ENCODE results near the gene NCOA7.

DNA sequence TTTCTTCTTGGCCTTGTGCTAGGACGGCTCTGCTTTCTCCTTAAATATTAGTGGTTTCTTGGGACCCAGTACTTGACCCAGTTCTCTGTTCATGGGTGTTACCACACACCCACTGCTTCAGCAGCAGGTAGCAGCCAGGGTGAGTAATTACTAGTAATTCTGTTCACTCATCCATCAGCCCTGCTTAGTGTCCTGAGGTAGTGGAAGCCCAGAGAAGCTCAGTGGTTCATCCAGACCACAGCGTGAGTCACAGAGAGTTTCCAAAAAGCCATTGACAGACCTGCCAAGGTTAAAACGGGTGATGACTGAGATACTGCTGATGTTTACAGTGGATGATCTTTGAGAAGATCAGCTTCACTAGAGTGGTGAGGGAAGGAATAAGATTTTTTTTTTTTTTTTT is 114.1 kb downstream of the NCOA7 start:
- TF ChIP-seq, protein P1, sequence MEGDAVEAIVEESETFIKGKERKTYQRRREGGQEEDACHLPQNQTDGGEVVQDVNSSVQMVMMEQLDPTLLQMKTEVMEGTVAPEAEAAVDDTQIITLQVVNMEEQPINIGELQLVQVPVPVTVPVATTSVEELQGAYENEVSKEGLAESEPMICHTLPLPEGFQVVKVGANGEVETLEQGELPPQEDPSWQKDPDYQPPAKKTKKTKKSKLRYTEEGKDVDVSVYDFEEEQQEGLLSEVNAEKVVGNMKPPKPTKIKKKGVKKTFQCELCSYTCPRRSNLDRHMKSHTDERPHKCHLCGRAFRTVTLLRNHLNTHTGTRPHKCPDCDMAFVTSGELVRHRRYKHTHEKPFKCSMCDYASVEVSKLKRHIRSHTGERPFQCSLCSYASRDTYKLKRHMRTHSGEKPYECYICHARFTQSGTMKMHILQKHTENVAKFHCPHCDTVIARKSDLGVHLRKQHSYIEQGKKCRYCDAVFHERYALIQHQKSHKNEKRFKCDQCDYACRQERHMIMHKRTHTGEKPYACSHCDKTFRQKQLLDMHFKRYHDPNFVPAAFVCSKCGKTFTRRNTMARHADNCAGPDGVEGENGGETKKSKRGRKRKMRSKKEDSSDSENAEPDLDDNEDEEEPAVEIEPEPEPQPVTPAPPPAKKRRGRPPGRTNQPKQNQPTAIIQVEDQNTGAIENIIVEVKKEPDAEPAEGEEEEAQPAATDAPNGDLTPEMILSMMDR (IDR thresholded peaks at IDR 0.05): no peak
- TF ChIP-seq POLR2A (IDR thresholded peaks at IDR 0.05): no peak
